Activated CD4-positive, alpha-beta memory T cell treated with anti-CD3 and anti-CD28 coated beads, Interleukin-2, amount 10 ng/mL, durations not matched to agents 7 days and 5 days (primary cell): Measurements from ENCODE around the gene EIF2S3B. TPM values are rescaled to one million over a fixed set of nuclear protein-coding genes. Genes with fewer than 3 reads are reported as not detected.

Experiments
- total RNA-seq, 2 experiments: library from RNA; stranded (reverse); gene quantifications; one replicate each; pipeline ENCODE4 v1.2.3, GENCODE V29; 2021

Gene EIF2S3B
- total RNA-seq, 2 experiments from 2014 or later = 1.4 to 1.6 TPM

Other genes with a start within 250 kb of the EIF2S3B start
- 1 to 10 TPM in 1 of 2 experiments, under 1 TPM in 1; 0.65 to 1.1 TPM for gene KLRD1, start 198.0 kb upstream of the EIF2S3B start, total RNA-seq
- under 1 TPM; 0.43 to 0.93 TPM for gene KLRK1, start 115.8 kb upstream of the EIF2S3B start, total RNA-seq
- gene KLRC4, start 96.1 kb upstream of the EIF2S3B start, total RNA-seq = not detected
- not detected for gene KLRC3, start 85.3 kb upstream of the EIF2S3B start, total RNA-seq
- gene KLRC2, start 69.9 kb upstream of the EIF2S3B start, total RNA-seq = not detected
- gene KLRC1, start 52.5 kb upstream of the EIF2S3B start, total RNA-seq = not detected
- 10 to 100 TPM; 38.4 to 39.0 TPM for gene MAGOHB, start 107.7 kb downstream of the EIF2S3B start, total RNA-seq
- gene STYK1, start 168.2 kb downstream of the EIF2S3B start, total RNA-seq = under 1 TPM; 0.60 to 0.71 TPM
- gene YBX3, start 217.4 kb downstream of the EIF2S3B start, total RNA-seq = 10 to 100 TPM; 38.4 to 46.4 TPM